Small intestine (tissue), 7 donors: ENCODE results near the gene OBSCN. TPM values are rescaled to one million over a fixed set of nuclear protein-coding genes. Genes with fewer than 3 reads are reported as not detected.

Source experiments
- DNase-seq, 2 donors: peaks; one replicate each; pipeline versions ENCODE4 v3.0.0 to v3.0.0-alpha.2; 2013
- FAIRE-seq: peaks from 2 replicates; lab custom pipeline; 2012; peaks lifted over from hg19 to GRCh38; lab: Jason Lieb, UNC
- H3K27ac ChIP-seq, 3 donors: one replicate each; pipeline ENCODE4 v1.5.1; 2013; ENCODE audit warnings: low read length in 2 of 3, mild to moderate bottlenecking in 2 of 3, control low read depth in 1 of 3, inconsistent platforms in 1 of 3, low read depth in 1 of 3, moderate library complexity in 1 of 3
- H3K27me3 ChIP-seq, 3 donors: one replicate each; pipeline ENCODE4 v1.6.1; 2013; ENCODE audit warnings: low read length in 3 of 3, inconsistent platforms in 1 of 3; ENCODE audit not compliant: control insufficient read depth in 3 of 3, insufficient read depth in 3 of 3
- H3K36me3 ChIP-seq, 3 donors: one replicate each; pipeline ENCODE4 v1.6.1; 2013; ENCODE audit warnings: low read length in 3 of 3, inconsistent platforms in 1 of 3, low read depth in 1 of 3, mild to moderate bottlenecking in 1 of 3, moderate library complexity in 1 of 3; ENCODE audit not compliant: control insufficient read depth in 3 of 3, insufficient read depth in 2 of 3
- H3K4me1 ChIP-seq, 3 donors: one replicate each; pipeline ENCODE4 v1.6.1; 2013; ENCODE audit warnings: low read length in 2 of 3, inconsistent platforms in 1 of 3, low read depth in 1 of 3, mild to moderate bottlenecking in 1 of 3, moderate library complexity in 1 of 3; ENCODE audit not compliant: control insufficient read depth in 3 of 3, insufficient read depth in 2 of 3
- H3K4me3 ChIP-seq, 3 donors: one replicate each; pipeline ENCODE4 v1.5.1; 2013; ENCODE audit warnings: low read length in 3 of 3, control low read depth in 1 of 3, inconsistent platforms in 1 of 3, low read depth in 1 of 3, mild to moderate bottlenecking in 1 of 3, moderate library complexity in 1 of 3
- H3K9me3 ChIP-seq, 2 donors: one replicate each; pipeline ENCODE4 v1.6.1; 2013; ENCODE audit warnings: low read depth in 1 of 2, low read length in 1 of 2; ENCODE audit not compliant: control insufficient read depth in 2 of 2, insufficient read depth in 1 of 2
- WGBS, 3 donors: extraction: QIAGEN DNeasy Blood & Tissue Kit; methylation state at CpG; one replicate each; pipeline ENCODE4 v1.1.7; 2013; 5-methylcytosine and 5-hydroxymethylcytosine counted together
- polyA plus RNA-seq, 4 donors: library from polyadenylated mRNA; stranded (reverse) in 3 of 4; unstranded in 1 of 4; fragments of 200-250 nt in 3 of 4; fragments of 120-200 nt in 1 of 4; gene quantifications; one replicate each; pipeline versions ENCODE4 v1.2.1 to v1.2.3, GENCODE V29; 2013
- donor health status: healthy with polysubstance abuse.
- donor health status: control.
- donor health status: control.
- donor health status: Bipolar disorder and iron deficiency.
- donor health status: healthy.

OBSCN gene
- polyA plus RNA-seq, 4 donors: 3.6 to 36.2 (median 5.7) TPM

- H3K4me3 ChIP-seq: peak overlapping the region in 1 of 3 donors; percentile 56
- H3K27ac ChIP-seq: peak overlapping the region in 1 of 3 donors; percentile 85
- H3K27me3 ChIP-seq: no peaks in the 10 kb centered on the region
- 79 to 90% (median 82%) methylated on average over 17 to 18 of the region's 18 CpGs for WGBS, 3 donors
- H3K4me1 ChIP-seq: peaks cover 0 to 61% (median 0%) of the 10 kb centered on the region in 3 donors
- peaks cover 0 to 72% (median 0%) of the 10 kb centered on the region in 3 donors for H3K36me3 ChIP-seq
- DNase-seq: no peak
- FAIRE-seq: no peak
- no peaks in the 10 kb centered on the region for H3K9me3 ChIP-seq
Observed at GRCh38 chr1:228369608-228370438, 162.0 kb downstream of the OBSCN start.

DNA sequence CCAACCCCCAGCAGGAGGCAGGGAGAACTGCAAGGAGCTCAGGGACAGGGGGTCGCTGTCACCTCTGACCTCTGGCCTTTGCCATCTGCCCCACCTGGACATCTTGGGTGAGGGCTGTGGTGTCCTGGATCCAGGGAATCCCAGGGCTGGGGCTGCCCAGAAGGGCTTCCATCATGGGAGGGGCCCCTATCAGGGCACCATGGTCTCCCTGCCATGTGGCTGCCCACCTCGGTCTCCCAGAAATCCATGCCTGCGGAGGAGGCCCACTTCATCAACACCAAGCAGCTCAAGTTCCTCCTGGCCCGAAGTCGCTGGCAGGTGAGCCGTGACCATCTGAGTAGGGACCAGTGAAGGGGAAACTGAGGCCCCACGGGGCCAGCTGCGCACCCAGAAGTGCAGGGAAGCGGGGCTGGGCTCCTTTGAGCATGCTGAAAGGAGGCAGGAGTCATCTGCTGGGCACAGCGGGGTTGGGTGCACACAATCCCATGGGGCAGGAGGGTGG is 162.6 kb downstream of the OBSCN start:
- Histone ChIP-seq H3K9me3 (no peaks in the 10 kb centered on the region), H3K27ac (peak overlapping the region in 1 of 3 donors; percentile 85), H3K4me1 (peaks cover 0 to 61% (median 0%) of the 10 kb centered on the region in 3 donors), H3K4me3 (peak overlapping the region in 1 of 3 donors; percentile 56), H3K36me3 (peaks cover 0 to 72% (median 0%) of the 10 kb centered on the region in 3 donors), H3K27me3 (no peaks in the 10 kb centered on the region)
- 69 to 88% (median 74%) methylated on average over 10 of the region's 10 CpGs for WGBS, 3 donors
- FAIRE-seq (no peak), DNase-seq (no peak)

DNA sequence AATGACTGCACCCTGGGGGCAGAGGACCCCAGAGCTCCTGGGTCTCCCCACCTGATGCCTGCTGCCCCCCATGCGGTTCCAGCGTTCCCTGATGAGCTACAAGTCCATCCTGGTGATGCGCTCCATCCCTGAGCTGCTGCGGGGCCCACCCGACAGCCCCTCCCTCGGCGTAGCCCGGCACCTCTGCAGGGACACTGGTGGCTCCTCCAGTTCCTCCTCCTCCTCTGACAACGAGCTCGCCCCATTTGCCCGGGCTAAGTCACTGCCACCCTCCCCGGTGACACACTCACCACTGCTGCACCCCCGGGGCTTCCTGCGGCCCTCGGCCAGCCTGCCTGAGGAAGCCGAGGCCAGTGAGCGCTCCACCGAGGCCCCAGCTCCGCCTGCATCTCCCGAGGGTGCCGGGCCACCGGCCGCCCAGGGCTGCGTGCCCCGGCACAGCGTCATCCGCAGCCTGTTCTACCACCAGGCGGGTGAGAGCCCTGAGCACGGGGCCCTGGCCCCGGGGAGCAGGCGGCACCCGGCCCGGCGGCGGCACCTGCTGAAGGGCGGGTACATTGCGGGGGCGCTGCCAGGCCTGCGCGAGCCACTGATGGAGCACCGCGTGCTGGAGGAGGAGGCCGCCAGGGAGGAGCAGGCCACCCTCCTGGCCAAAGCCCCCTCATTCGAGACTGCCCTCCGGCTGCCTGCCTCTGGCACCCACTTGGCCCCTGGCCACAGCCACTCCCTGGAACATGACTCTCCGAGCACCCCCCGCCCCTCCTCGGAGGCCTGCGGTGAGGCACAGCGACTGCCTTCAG is 163.3 kb downstream of the OBSCN start:
- no peak for FAIRE-seq
- Histone ChIP-seq H3K27ac (peak overlapping the region in 1 of 3 donors; percentile 85), H3K4me3 (peak overlapping the region in 1 of 3 donors; percentile 56)

DNA sequence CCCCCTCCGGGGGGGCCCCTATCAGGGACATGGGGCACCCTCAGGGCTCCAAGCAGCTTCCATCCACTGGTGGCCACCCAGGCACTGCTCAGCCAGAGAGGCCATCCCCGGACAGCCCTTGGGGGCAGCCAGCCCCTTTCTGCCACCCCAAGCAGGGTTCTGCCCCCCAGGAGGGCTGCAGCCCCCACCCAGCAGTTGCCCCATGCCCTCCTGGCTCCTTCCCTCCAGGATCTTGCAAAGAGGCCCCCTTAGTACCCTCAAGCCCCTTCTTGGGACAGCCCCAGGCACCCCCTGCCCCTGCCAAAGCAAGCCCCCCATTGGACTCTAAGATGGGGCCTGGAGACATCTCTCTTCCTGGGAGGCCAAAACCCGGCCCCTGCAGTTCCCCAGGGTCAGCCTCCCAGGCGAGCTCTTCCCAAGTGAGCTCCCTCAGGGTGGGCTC is 163.9 kb downstream of the OBSCN start:
- Histone ChIP-seq H3K27me3 (no peaks in the 10 kb centered on the region), H3K4me1 (peaks cover 0 to 61% (median 0%) of the 10 kb centered on the region in 3 donors), H3K27ac (peak overlapping the region in 1 of 3 donors; percentile 85), H3K36me3 (peaks cover 0 to 72% (median 0%) of the 10 kb centered on the region in 3 donors), H3K4me3 (peak overlapping the region in 1 of 3 donors; percentile 56), H3K9me3 (no peaks in the 10 kb centered on the region)
- DNase-seq (no peak), FAIRE-seq (no peak)
- WGBS, 3 donors: 16 to 66% (median 31%) methylated on average over 4 of the region's 4 CpGs

More for the DNA sequence above, 163.3 kb downstream of the OBSCN start:
- 27 to 70% (median 50%) methylated on average over 29 to 50 of the region's 50 CpGs for WGBS, 3 donors
- H3K36me3 ChIP-seq: peaks cover 0 to 72% (median 0%) of the 10 kb centered on the region in 3 donors
- H3K27me3 ChIP-seq: no peaks in the 10 kb centered on the region
- no peaks in the 10 kb centered on the region for H3K9me3 ChIP-seq
- peak in 1 of 2 donors; percentile 68 for DNase-seq
- peaks cover 0 to 61% (median 0%) of the 10 kb centered on the region in 3 donors for H3K4me1 ChIP-seq

DNA sequence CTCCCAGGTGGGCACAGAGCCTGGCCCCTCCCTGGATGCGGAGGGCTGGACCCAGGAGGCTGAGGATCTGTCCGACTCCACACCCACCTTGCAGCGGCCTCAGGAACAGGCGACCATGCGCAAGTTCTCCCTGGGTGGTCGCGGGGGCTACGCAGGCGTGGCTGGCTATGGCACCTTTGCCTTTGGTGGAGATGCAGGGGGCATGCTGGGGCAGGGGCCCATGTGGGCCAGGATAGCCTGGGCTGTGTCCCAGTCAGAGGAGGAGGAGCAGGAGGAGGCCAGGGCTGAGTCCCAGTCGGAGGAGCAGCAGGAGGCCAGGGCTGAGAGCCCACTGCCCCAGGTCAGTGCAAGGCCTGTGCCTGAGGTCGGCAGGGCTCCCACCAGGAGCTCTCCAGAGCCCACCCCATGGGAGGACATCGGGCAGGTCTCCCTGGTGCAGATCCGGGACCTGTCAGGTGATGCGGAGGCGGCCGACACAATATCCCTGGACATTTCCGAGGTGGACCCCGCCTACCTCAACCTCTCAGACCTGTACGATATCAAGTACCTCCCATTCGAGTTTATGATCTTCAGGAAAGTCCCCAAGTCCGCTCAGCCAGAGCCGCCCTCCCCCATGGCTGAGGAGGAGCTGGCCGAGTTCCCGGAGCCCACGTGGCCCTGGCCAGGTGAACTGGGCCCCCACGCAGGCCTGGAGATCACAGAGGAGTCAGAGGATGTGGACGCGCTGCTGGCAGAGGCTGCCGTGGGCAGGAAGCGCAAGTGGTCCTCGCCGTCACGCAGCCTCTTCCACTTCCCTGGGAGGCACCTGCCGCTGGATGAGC is 164.5 kb downstream of the OBSCN start:
- DNase-seq (peak; percentile 53 to 91), FAIRE-seq (no peak)
- Histone ChIP-seq H3K4me3 (peak overlapping the region in 1 of 3 donors; percentile 56), H3K36me3 (peaks cover 0 to 72% (median 0%) of the 10 kb centered on the region in 3 donors), H3K4me1 (peaks cover 0 to 60% (median 0%) of the 10 kb centered on the region in 3 donors), H3K9me3 (no peaks in the 10 kb centered on the region), H3K27me3 (no peaks in the 10 kb centered on the region), H3K27ac (peak overlapping the region in 1 of 3 donors; percentile 85)
- WGBS, 3 donors: 23 to 59% (median 39%) methylated on average over 34 of the region's 34 CpGs

- Histone ChIP-seq H3K27me3 (no peaks in the 10 kb centered on the region), H3K4me3 (peak overlapping the region in 1 of 3 donors; percentile 56), H3K27ac (peak overlapping the region in 1 of 3 donors; percentile 61), H3K9me3 (no peaks in the 10 kb centered on the region), H3K4me1 (peaks cover 0 to 58% (median 0%) of the 10 kb centered on the region in 3 donors), H3K36me3 (peaks cover 0 to 76% (median 0%) of the 10 kb centered on the region in 3 donors)
- WGBS, 3 donors: 46 to 63% (median 47%) methylated on average over 12 of the region's 12 CpGs
- no peak for FAIRE-seq
- no peak for DNase-seq
Observed at GRCh38 chr1:228373004-228373680, 165.3 kb downstream of the OBSCN start.
